ENCODE measurements around the gene WFS1. TPM values are rescaled to one million over a fixed set of nuclear protein-coding genes. Genes with fewer than 3 reads are reported as not detected.

The WFS1 gene
- total and polyA plus RNA-seq, 2 of the 4 experiments (the other 2 are of a cell fraction), result 9.7 to 42.4 TPM

GRCh38 chr4:6253111-6253510 lies 16.5 kb upstream of the WFS1 start:
- H2AK9ac ChIP-seq (replicated peaks; ENCODE audit: low read depth, low read length, poor library complexity), result no peak overlapping the region
- no peak overlapping the region for H4K8ac ChIP-seq (ENCODE audit: low read depth in 2 of 2, low read length in 2 of 2)
- H3K9ac ChIP-seq (ENCODE audit: low read depth, low read length), result no peak overlapping the region
- no peaks in the 10 kb centered on the region for H3K79me1 ChIP-seq (ENCODE audit: low read depth in 1 of 2, low read length in 2 of 2)
- no peak overlapping the region for H4K5ac ChIP-seq (ENCODE audit: low read depth, low read length)
- ATAC-seq (ENCODE audit: low read depth), result no peak
- no TSS peak for BruUV-seq (replicated peaks)
- no peak overlapping the region for H2BK20ac ChIP-seq (ENCODE audit: low read depth, low read length)
- no peak overlapping the region for H3K56ac ChIP-seq (ENCODE audit: extremely low read depth, insufficient read depth, low read length)
- H3K27ac ChIP-seq (ENCODE audit: insufficient read depth, low read length), result no peak overlapping the region
- no peak overlapping the region for H3K4ac ChIP-seq (ENCODE audit: low read depth, low read length)
- TF ChIP-seq CEBPB (IDR thresholded peaks at IDR 0.05; ENCODE audit: low read depth, low read length) (no peak), ELK1 (IDR thresholded peaks at IDR 0.05; ENCODE audit: borderline replicate concordance, low read depth, low read length) (no peak), CHD1 (IDR thresholded peaks at IDR 0.05; ENCODE audit: low read depth, low read length) (no peak), SMC3 (IDR thresholded peaks at IDR 0.05; ENCODE audit: low read depth, low read length) (no peak), RFX5 (IDR thresholded peaks at IDR 0.05; ENCODE audit: low read depth, low read length) (no peak), MXI1 (IDR thresholded peaks at IDR 0.05; ENCODE audit: borderline replicate concordance, low read depth, low read length) (no peak), BHLHE40 (IDR thresholded peaks at IDR 0.05; ENCODE audit: low read depth, low read length) (no peak), FOS (IDR thresholded peaks at IDR 0.05; ENCODE audit: low read depth, low read length) (no peak), RCOR1 (IDR thresholded peaks at IDR 0.05; ENCODE audit: insufficient replicate concordance, low read length) (no peak), RAD21 (IDR thresholded peaks at IDR 0.05; ENCODE audit: low read length) (no peak)
- no peak overlapping the region for H3K14ac ChIP-seq (replicated peaks; ENCODE audit: low read depth, low read length)
- no peaks in the 10 kb centered on the region for H4K20me1 ChIP-seq (ENCODE audit: insufficient read depth, low read length)
- no peak overlapping the region for H3K4me2 ChIP-seq (ENCODE audit: low read depth, low read length)
- peaks cover 31% of the 10 kb centered on the region for H3K27me3 ChIP-seq (ENCODE audit: control insufficient read depth, insufficient read depth, low read length)
- intact Hi-C loops (cut with micrococcal nuclease), result no loop called here
- no peak overlapping the region for H2BK5ac ChIP-seq (ENCODE audit: low read depth, low read length, poor library complexity, severe bottlenecking)
- H2AK5ac ChIP-seq (ENCODE audit: low read depth, low read length), result no peak overlapping the region
- no peak overlapping the region for H3K18ac ChIP-seq (ENCODE audit: low read depth, low read length)
- no peak overlapping the region for H2AFZ ChIP-seq (replicated peaks; ENCODE audit: low read length, poor library complexity)
- in situ Hi-C loops (cut with MboI; ENCODE audit: low sequenced_read_pairs), result loop anchor here (5.0 to 10.0 kb wide), 2 partner anchors 74 to 292 kb away; no protein-coding TSS in a partner anchor
- CTCF ChIA-PET, result interaction anchor here (0.9 kb wide), 1 partner anchor 79 kb away, joined by 3 read pairs; no protein-coding TSS in a partner anchor
- H2BK15ac ChIP-seq (ENCODE audit: low read depth, low read length), result no peak overlapping the region
- dilution Hi-C loops (cut with HindIII; ENCODE audit: low sequenced_read_pairs, unreplicated experiment), result no loop called here
- POLR2A ChIA-PET (ENCODE audit: unreplicated experiment), result no interaction called here
- no peak overlapping the region for H3K23ac ChIP-seq (ENCODE audit: low read depth, low read length)
- DNase-seq, result no peak
- no peak overlapping the region for H2BK120ac ChIP-seq (ENCODE audit: low read depth, low read length)
- WGBS, 2 experiments (ENCODE audit: extremely low coverage in 2 of 2, insufficient read length in 1 of 2), result 58% methylated on average over 4 of the region's 6 CpGs; no CpG with 5 or more reads in 1 of the 2 experiments
- H3K4me3 ChIP-seq (ENCODE audit: insufficient read depth, low read depth, low read length), result no peak overlapping the region
- no peaks in the 10 kb centered on the region for H3K9me1 ChIP-seq (ENCODE audit: insufficient read depth, low read length)
- H3K9me3 ChIP-seq (ENCODE audit: control insufficient read depth, insufficient read depth, low read length), result no peaks in the 10 kb centered on the region
- no peaks in the 10 kb centered on the region for H3K4me1 ChIP-seq (ENCODE audit: control insufficient read depth, insufficient read depth, low read length)
- H3K36me3 ChIP-seq (ENCODE audit: control insufficient read depth, insufficient read depth, low read length), result no peaks in the 10 kb centered on the region
- no peak overlapping the region for H4K91ac ChIP-seq (ENCODE audit: insufficient read depth, low read depth, low read length)

Measured in IMR-90 (cell line).